SK-N-SH (cell line): ENCODE data around the gene CERS1. TPM values are rescaled to one million over a fixed set of nuclear protein-coding genes. Genes with fewer than 3 reads are reported as not detected.

Experiments used
- CTCF ChIA-PET: fragments of 300-600, 350-600 bp; formaldehyde crosslinking; extraction: SDS; loops from one replicate; lab custom pipeline; 2021; lab: Yijun Ruan, JAX
- POLR2A ChIA-PET: fragments of 350-600 bp; sonication (Branson Sonifier 250); formaldehyde crosslinking; extraction: SDS; loops from one replicate; lab custom pipeline; 2020; ENCODE audit warnings: antibody characterized with exemption, inconsistent platforms; lab: Yijun Ruan, JAX
- DNase-seq: peaks from one replicate; pipeline ENCODE4 v3.0.0; 2012
- H2AFZ ChIP-seq: fragments of 200-600 bp; sonication (generic); 2 replicates; pipeline ENCODE4 v1.8.1; 2016; ENCODE audit warnings: antibody characterized with exemption, mild to moderate bottlenecking, low read depth
- H3F3A ChIP-seq: fragments of 200-600 bp; sonication (generic); replicated peaks from 2 replicates; pipeline ENCODE3; 2016; ENCODE audit warnings: antibody characterized with exemption, mild to moderate bottlenecking; ENCODE audit not compliant: insufficient read depth
- H3K27ac ChIP-seq, 2 experiments: fragments of 200-500 bp in 1 of 2; fragments of 200-600 bp in 1 of 2; sonication (Bioruptor generic) in 1 of 2; sonication (generic), shearing (Covaris generic) in 1 of 2; 2 replicates each; pipeline versions ENCODE4 v1.5.1 to v1.6.1; 2014 to 2016; ENCODE audit warnings: low read depth in 2 of 2, inconsistent platforms in 1 of 2, low read length in 1 of 2, mild to moderate bottlenecking in 1 of 2, mixed read lengths in 1 of 2
- H3K27me3 ChIP-seq: fragments of 200-600 bp; sonication (generic), shearing (Covaris generic); 2 replicates; pipeline ENCODE4 v1.6.1; 2016; ENCODE audit warnings: mixed run types; ENCODE audit not compliant: insufficient read depth
- H3K36me3 ChIP-seq, 2 experiments: fragments of 200-500 bp in 1 of 2; fragments of 200-600 bp in 1 of 2; sonication (Bioruptor generic) in 1 of 2; sonication (generic) in 1 of 2; replicated peaks in 1 of 2; 2 replicates each; pipeline versions ENCODE3 to v1.5.1; 2014 to 2016; ENCODE audit warnings: low read length in 1 of 2, mild to moderate bottlenecking in 1 of 2; ENCODE audit not compliant: insufficient read depth in 2 of 2, control insufficient read depth in 1 of 2
- H3K4me1 ChIP-seq, 2 experiments: fragments of 200-500 bp in 1 of 2; fragments of 200-600 bp in 1 of 2; sonication (Bioruptor generic) in 1 of 2; sonication (generic), shearing (Covaris generic) in 1 of 2; 2 replicates each; pipeline versions ENCODE4 v1.5.1 to v1.6.1; 2014 to 2016; ENCODE audit warnings: low read depth in 1 of 2, low read length in 1 of 2, mixed run types in 1 of 2; ENCODE audit not compliant: insufficient read depth in 2 of 2, control insufficient read depth in 1 of 2
- H3K4me2 ChIP-seq: fragments of 200-600 bp; sonication (generic), shearing (Covaris generic); 2 replicates; pipeline ENCODE4 v1.6.1; 2017; ENCODE audit warnings: mixed run types
- H3K4me3 ChIP-seq, 2 experiments: fragments of 200-500 bp in 1 of 2; fragments of 200-600 bp in 1 of 2; sonication (Bioruptor generic) in 1 of 2; sonication (generic), shearing (Covaris generic) in 1 of 2; 2 replicates each; pipeline versions ENCODE4 v1.5.1 to v1.8.1; 2014 to 2016; ENCODE audit warnings: low read depth in 2 of 2, inconsistent platforms in 1 of 2, low read length in 1 of 2, mild to moderate bottlenecking in 1 of 2, mixed read lengths in 1 of 2, moderate library complexity in 1 of 2
- H3K79me2 ChIP-seq: fragments of 200-600 bp; sonication (generic); 2 replicates; pipeline ENCODE4 v1.8.1; 2017; ENCODE audit warnings: mild to moderate bottlenecking; ENCODE audit not compliant: insufficient read depth
- H3K9ac ChIP-seq: fragments of 200-600 bp; sonication (generic); 2 replicates; pipeline ENCODE4 v1.6.1; 2017; ENCODE audit warnings: mixed run types
- H3K9me2 ChIP-seq: fragments of 200-600 bp; sonication (generic); 2 replicates; pipeline ENCODE4 v1.6.1; 2017; ENCODE audit warnings: mixed run types
- H3K9me3 ChIP-seq: fragments of 200-600 bp; sonication (generic); 2 replicates; pipeline ENCODE4 v1.6.1; 2017; ENCODE audit warnings: mixed run types, mild to moderate bottlenecking, moderate library complexity
- H4K20me1 ChIP-seq: fragments of 200-600 bp; sonication (generic); 2 replicates; pipeline ENCODE4 v1.6.1; 2017; ENCODE audit warnings: mild to moderate bottlenecking, mixed run types; ENCODE audit not compliant: insufficient read depth
- CTCF ChIP-seq: fragments of 200-600 bp; sonication (generic); IDR thresholded peaks from 2 replicates; pipeline ENCODE4 v1.6.1; 2017; ENCODE audit warnings: antibody characterized with exemption, mild to moderate bottlenecking, moderate library complexity
- ELF1 ChIP-seq: IDR thresholded peaks from 2 replicates; pipeline ENCODE4 v1.4.0; 2012
- EZH2phosphoT487 ChIP-seq: fragments of 200-600 bp; sonication (generic); IDR thresholded peaks from 2 replicates; pipeline ENCODE4 v1.6.1; 2017; ENCODE audit warnings: low read depth, mixed run types, mild to moderate bottlenecking, antibody characterized with exemption, moderate library complexity, borderline replicate concordance
- MEF2A ChIP-seq: IDR thresholded peaks from 2 replicates; pipeline ENCODE4 v1.4.0; 2012; ENCODE audit warnings: low read depth, borderline replicate concordance
- MXI1 ChIP-seq: IDR thresholded peaks from 2 replicates; pipeline ENCODE4 v1.6.1; 2012; ENCODE audit warnings: mild to moderate bottlenecking, low read depth, low read length, improper control_type of control experiment
- NRF1 ChIP-seq: IDR thresholded peaks from 2 replicates; pipeline ENCODE4 v1.6.1; 2012; ENCODE audit warnings: low read depth, mild to moderate bottlenecking, low read length
- PBX3 ChIP-seq: IDR thresholded peaks from 2 replicates; pipeline ENCODE4; 2012
- RAD21 ChIP-seq: IDR thresholded peaks from 2 replicates; pipeline ENCODE4 v1.6.1; 2012; ENCODE audit warnings: mild to moderate bottlenecking, low read length
- REST ChIP-seq: IDR thresholded peaks from 2 replicates; pipeline ENCODE4 v1.6.1; 2012; ENCODE audit warnings: mild to moderate bottlenecking, low read depth, low read length, moderate library complexity
- RXRA ChIP-seq: IDR thresholded peaks from 2 replicates; pipeline ENCODE4 v1.4.0; 2012; ENCODE audit warnings: low read depth, mild to moderate bottlenecking, borderline replicate concordance
- SIN3A ChIP-seq: IDR thresholded peaks from 2 replicates; pipeline ENCODE4 v1.6.1; 2012; ENCODE audit warnings: low read depth, mild to moderate bottlenecking, low read length, moderate library complexity, borderline replicate concordance
- TCF12 ChIP-seq: IDR thresholded peaks from 2 replicates; pipeline ENCODE4 v1.4.0; 2012
- YY1 ChIP-seq: IDR thresholded peaks from 2 replicates; pipeline ENCODE4 v1.4.0; 2012; ENCODE audit warnings: low read depth, mild to moderate bottlenecking
- WGBS: methylation state at CpG from one replicate; pipeline ENCODE4 v1.1.6; 2017; ENCODE audit warnings: low lambda C conversion rate; 5-methylcytosine and 5-hydroxymethylcytosine counted together
- polyA plus RNA-seq, 3 experiments: library from polyadenylated mRNA; depleted of rRNA; stranded (reverse); fragments of >200 nt; gene quantifications; 2 replicates each; pipeline ENCODE4 v1.2.3, GENCODE V29; 2012

CERS1 gene
- polyA plus RNA-seq, 1 of the 3 experiments (the other 2 are of a cell fraction), result 7.3 TPM

- Histone ChIP-seq H2AFZ (no peak overlapping the region), H3K4me1 (no peaks in the 10 kb centered on the region), H3F3A (no peaks in the 10 kb centered on the region), H3K79me2 (no peaks in the 10 kb centered on the region), H3K9ac (no peak overlapping the region), H4K20me1 (0 out of 2 replicates have a peak, but pooled peaks cover under 1% of the 10 kb centered on the region), H3K4me2 (no peak overlapping the region), H3K27ac (no peak overlapping the region), H3K9me2 (no peaks in the 10 kb centered on the region), H3K36me3 (peaks cover 10 to 56% of the 10 kb centered on the region in 2 experiments), H3K4me3 (no peak overlapping the region), H3K9me3 (no peaks in the 10 kb centered on the region), H3K27me3 (no peaks in the 10 kb centered on the region)
- TF ChIP-seq PBX3 (no peak), NRF1 (no peak), CTCF (no peak), MXI1 (no peak), YY1 (no peak), EZH2phosphoT487 (no peak), SIN3A (no peak), MEF2A (no peak), ELF1 (no peak), REST (no peak), RAD21 (no peak), RXRA (no peak), TCF12 (no peak)
- ChIA-PET CTCF (interaction anchor here (1.4 kb wide), 1 partner anchor 11 kb away, joined by 5 read pairs; no protein-coding TSS in a partner anchor), POLR2A (interaction anchor here (1.4 kb wide), 1 partner anchor 14 kb away, joined by 3 read pairs; the partner anchor contains the start of genes COPE and DDX49)
- 94% methylated on average over 10 of the region's 26 CpGs for WGBS
- DNase-seq, result no peak
Observed at GRCh38 chr19:18905513-18906236, 9.7 kb upstream of the CERS1 start.
